ENCODE results near the gene RNF225. TPM values are rescaled to one million over a fixed set of nuclear protein-coding genes. Genes with fewer than 3 reads are reported as not detected.

RNF225 gene
- total and polyA plus RNA-seq, 10 of the 15 experiments (the other 5 are each of a cell fraction or from before 2014, with no cell fraction given), result 0.27 to 0.28 TPM; not detected in 8

DNA sequence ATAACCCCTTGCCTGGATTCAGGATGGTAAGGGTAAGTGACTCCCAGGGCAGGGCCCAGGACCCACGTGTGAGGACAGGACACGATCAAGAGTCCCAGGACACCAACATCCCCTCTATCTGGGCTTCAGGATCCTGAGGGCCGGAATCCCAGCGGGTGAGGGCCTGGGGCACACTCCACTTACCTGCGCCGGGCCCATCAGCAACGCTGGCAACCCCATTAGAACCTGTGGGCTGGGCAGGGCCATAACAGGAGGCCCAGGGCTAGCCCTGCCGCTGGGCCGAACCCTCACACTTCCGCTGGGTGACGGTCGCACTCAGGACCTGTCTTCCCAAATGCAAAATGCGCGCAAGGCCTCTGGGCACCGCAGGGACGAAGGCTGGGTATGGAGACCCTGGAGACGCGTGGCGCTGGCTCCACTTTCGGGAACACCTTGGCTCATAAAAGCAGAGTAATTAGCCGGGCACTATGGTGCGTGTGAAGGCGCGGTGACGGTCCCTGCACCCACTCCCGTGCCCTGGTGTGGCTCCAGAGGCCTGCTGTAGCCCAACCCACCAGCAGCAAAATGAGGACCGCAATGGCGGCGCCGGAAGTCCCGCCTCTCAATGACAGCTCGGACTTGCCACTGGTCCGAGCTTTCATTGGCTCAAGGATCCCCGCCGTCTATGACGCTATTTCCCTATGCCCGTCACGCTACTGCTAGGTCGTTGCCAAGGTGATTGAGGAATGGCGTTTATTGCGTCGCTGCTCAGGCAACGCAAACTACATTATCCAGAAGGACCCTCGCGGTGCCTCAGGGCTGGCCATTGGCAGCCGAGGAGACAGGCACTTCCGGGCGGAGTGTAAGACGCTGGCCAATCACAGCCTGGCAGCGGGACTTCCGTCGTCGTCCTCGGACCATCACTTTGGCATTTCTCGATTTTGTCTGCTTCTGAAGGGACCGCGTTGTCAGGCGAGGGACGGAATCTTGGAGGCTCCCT is 44.4 kb downstream of the RNF225 start, which contains the start of gene ZNF132 (continued):
- TF ChIP-seq, protein P1, sequence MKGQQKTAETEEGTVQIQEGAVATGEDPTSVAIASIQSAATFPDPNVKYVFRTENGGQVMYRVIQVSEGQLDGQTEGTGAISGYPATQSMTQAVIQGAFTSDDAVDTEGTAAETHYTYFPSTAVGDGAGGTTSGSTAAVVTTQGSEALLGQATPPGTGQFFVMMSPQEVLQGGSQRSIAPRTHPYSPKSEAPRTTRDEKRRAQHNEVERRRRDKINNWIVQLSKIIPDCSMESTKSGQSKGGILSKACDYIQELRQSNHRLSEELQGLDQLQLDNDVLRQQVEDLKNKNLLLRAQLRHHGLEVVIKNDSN (IDR thresholded peaks at IDR 0.05; ENCODE audit: borderline replicate concordance, extremely low read length, insufficient read depth, low read depth, low read length), result no peak
- TF ChIP-seq DPF2 (IDR thresholded peaks at IDR 0.05) (no peak), STAT3 (IDR thresholded peaks at IDR 0.05; ENCODE audit: low read depth, low read length) (no peak), SIX5 (IDR thresholded peaks at IDR 0.05; ENCODE audit: low read depth, low read length, severe bottlenecking) (peak; percentile 84), SRF (IDR thresholded peaks at IDR 0.05; ENCODE audit: low read depth in 2 of 2, low read length in 2 of 2) (0 out of 4 replicates have a peak, but pooled peaks of 1 of the 2 experiments have one; percentile 3), ZBED1 (IDR thresholded peaks at IDR 0.05; ENCODE audit: borderline replicate concordance) (no peak), ATF3 (IDR thresholded peaks at IDR 0.05; ENCODE audit: borderline replicate concordance, extremely low read depth, low read depth, low read length) (no peak), SREBF2 (IDR thresholded peaks at IDR 0.05; ENCODE audit: low read length) (no peak), ZNF274 (IDR thresholded peaks at IDR 0.05; ENCODE audit: insufficient read depth, insufficient read length) (no peak), SMAD5 (IDR thresholded peaks at IDR 0.05; ENCODE audit: low read depth) (no peak), NBN (IDR thresholded peaks at IDR 0.05) (0 out of 2 replicates have a peak, but pooled peaks have one; percentile 60), NFYA (IDR thresholded peaks at IDR 0.05; ENCODE audit: borderline replicate concordance, low read depth, low read length) (peak; percentile 34; the same call in 1 of the 2 replicates), SUPT20H (IDR thresholded peaks at IDR 0.05; ENCODE audit: borderline replicate concordance, control insufficient read depth, low read depth, low read length) (no peak), RB1 (IDR thresholded peaks at IDR 0.05; ENCODE audit: borderline replicate concordance) (no peak; the same call in 1 of the 2 replicates), KLF5 (IDR thresholded peaks at IDR 0.05; ENCODE audit: partially characterized antibody) (no peak), MLLT1 (IDR thresholded peaks at IDR 0.05) (peak; percentile 96)
- TF ChIP-seq, protein P2, sequence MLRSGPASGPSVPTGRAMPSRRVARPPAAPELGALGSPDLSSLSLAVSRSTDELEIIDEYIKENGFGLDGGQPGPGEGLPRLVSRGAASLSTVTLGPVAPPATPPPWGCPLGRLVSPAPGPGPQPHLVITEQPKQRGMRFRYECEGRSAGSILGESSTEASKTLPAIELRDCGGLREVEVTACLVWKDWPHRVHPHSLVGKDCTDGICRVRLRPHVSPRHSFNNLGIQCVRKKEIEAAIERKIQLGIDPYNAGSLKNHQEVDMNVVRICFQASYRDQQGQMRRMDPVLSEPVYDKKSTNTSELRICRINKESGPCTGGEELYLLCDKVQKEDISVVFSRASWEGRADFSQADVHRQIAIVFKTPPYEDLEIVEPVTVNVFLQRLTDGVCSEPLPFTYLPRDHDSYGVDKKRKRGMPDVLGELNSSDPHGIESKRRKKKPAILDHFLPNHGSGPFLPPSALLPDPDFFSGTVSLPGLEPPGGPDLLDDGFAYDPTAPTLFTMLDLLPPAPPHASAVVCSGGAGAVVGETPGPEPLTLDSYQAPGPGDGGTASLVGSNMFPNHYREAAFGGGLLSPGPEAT (IDR thresholded peaks at IDR 0.05; ENCODE audit: low read depth), result no peak
- TF ChIP-seq, protein P3, sequence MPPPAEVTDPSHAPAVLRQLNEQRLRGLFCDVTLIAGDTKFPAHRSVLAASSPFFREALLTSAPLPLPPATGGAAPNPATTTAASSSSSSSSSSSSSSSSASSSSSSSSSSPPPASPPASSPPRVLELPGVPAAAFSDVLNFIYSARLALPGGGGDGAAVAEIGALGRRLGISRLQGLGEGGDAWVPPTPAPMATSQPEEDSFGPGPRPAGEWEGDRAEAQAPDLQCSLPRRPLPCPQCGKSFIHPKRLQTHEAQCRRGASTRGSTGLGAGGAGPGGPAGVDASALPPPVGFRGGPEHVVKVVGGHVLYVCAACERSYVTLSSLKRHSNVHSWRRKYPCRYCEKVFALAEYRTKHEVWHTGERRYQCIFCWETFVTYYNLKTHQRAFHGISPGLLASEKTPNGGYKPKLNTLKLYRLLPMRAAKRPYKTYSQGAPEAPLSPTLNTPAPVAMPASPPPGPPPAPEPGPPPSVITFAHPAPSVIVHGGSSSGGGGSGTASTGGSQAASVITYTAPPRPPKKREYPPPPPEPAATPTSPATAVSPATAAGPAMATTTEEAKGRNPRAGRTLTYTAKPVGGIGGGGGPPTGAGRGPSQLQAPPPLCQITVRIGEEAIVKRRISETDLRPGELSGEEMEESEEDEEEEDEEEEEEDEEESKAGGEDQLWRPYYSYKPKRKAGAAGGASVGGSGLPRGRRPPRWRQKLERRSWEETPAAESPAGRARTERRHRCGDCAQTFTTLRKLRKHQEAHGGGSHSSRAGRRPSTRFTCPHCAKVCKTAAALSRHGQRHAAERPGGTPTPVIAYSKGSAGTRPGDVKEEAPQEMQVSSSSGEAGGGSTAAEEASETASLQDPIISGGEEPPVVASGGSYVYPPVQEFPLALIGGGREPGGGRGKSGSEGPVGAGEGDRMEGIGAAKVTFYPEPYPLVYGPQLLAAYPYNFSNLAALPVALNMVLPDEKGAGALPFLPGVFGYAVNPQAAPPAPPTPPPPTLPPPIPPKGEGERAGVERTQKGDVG (CRISPR knock-in tag; IDR thresholded peaks at IDR 0.05), result no peak
- TF ChIP-seq, protein P4, sequence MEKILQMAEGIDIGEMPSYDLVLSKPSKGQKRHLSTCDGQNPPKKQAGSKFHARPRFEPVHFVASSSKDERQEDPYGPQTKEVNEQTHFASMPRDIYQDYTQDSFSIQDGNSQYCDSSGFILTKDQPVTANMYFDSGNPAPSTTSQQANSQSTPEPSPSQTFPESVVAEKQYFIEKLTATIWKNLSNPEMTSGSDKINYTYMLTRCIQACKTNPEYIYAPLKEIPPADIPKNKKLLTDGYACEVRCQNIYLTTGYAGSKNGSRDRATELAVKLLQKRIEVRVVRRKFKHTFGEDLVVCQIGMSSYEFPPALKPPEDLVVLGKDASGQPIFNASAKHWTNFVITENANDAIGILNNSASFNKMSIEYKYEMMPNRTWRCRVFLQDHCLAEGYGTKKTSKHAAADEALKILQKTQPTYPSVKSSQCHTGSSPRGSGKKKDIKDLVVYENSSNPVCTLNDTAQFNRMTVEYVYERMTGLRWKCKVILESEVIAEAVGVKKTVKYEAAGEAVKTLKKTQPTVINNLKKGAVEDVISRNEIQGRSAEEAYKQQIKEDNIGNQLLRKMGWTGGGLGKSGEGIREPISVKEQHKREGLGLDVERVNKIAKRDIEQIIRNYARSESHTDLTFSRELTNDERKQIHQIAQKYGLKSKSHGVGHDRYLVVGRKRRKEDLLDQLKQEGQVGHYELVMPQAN (conservative IDR thresholded peaks at IDR 0.05), result no peak
